GM18858 (cell line): Measurements from ENCODE around the gene TSPAN12.
A peak's percentile ranks its signal among the peaks of the same experiment; 100 is the strongest.
"Not testable (repeated sequence)": the region's sequence is repeated elsewhere in the genome, so short reads cannot be mapped to it uniquely, and the experiment has no call there.

ENCODE experiments used
- ATAC-seq: cut with Tn5 transposase; IDR thresholded peaks from one replicate; pipeline ENCODE4 v1.9.1; 2021; ENCODE audit not compliant: unreplicated experiment

The TSPAN12 gene

GRCh38 chr7:120857588-120858573, at the start of gene TSPAN12:
TSPAN12 (minus strand) TSS chr7:120858144; CDS start chr7:120856763, 1,381 bp downstream.
- peak; percentile 65 for ATAC-seq

- ATAC-seq, result no peak
Measured at GRCh38 chr7:120898715-120899499, 41.0 kb upstream of the TSPAN12 start.

GRCh38 chr7:120895253-120895652, 37.3 kb upstream of the TSPAN12 start:
- not testable (repeated sequence) for ATAC-seq

- ATAC-seq, result not testable (repeated sequence)
Measured at GRCh38 chr7:120885602-120886001, 27.7 kb upstream of the TSPAN12 start.

- ATAC-seq, result no peak
Measured at GRCh38 chr7:120877701-120878100, 19.8 kb upstream of the TSPAN12 start.

GRCh38 chr7:120876922-120877321, 19.0 kb upstream of the TSPAN12 start:
- no peak for ATAC-seq

GRCh38 chr7:120874722-120875121, 16.8 kb upstream of the TSPAN12 start:
- ATAC-seq, result no peak

- no peak for ATAC-seq
Measured at GRCh38 chr7:120874016-120874415, 16.1 kb upstream of the TSPAN12 start.

GRCh38 chr7:120873401-120873800, 15.5 kb upstream of the TSPAN12 start:
- ATAC-seq, result no peak

GRCh38 chr7:120869700-120870099, 11.8 kb upstream of the TSPAN12 start:
- ATAC-seq, result peak; percentile 61

- peak; percentile 31 for ATAC-seq
Measured at GRCh38 chr7:120867932-120868331, 10.0 kb upstream of the TSPAN12 start.

- ATAC-seq, result no peak
Measured at GRCh38 chr7:120865191-120865981, 7.4 kb upstream of the TSPAN12 start.

GRCh38 chr7:120864141-120864900, 6.4 kb upstream of the TSPAN12 start:
- ATAC-seq, result no peak

- ATAC-seq, result no peak
Measured at GRCh38 chr7:120862987-120863590, 5.1 kb upstream of the TSPAN12 start.

- no peak for ATAC-seq
Measured at GRCh38 chr7:120860156-120860555, 2.2 kb upstream of the TSPAN12 start.

- ATAC-seq, result no peak
Measured at GRCh38 chr7:120859459-120859858, 1.5 kb upstream of the TSPAN12 start.

GRCh38 chr7:120856621-120857352, 1.2 kb downstream of the TSPAN12 start:
- ATAC-seq, result peak; percentile 69

GRCh38 chr7:120856198-120856597, 1.7 kb downstream of the TSPAN12 start:
- no peak for ATAC-seq

- no peak for ATAC-seq
Measured at GRCh38 chr7:120852700-120853099, 5.2 kb downstream of the TSPAN12 start.
